HG03442 (cell line): ENCODE results near the gene ITPR1.

Source experiments
- ATAC-seq: cut with Tn5 transposase; IDR thresholded peaks from one replicate; pipeline ENCODE4 v1.9.1; 2021; ENCODE audit warnings: mild to moderate bottlenecking, moderate library complexity; ENCODE audit not compliant: unreplicated experiment

ITPR1 gene

GRCh38 chr3:4735243-4735642 lies 242.1 kb downstream of the ITPR1 start:
- no peak for ATAC-seq

DNA sequence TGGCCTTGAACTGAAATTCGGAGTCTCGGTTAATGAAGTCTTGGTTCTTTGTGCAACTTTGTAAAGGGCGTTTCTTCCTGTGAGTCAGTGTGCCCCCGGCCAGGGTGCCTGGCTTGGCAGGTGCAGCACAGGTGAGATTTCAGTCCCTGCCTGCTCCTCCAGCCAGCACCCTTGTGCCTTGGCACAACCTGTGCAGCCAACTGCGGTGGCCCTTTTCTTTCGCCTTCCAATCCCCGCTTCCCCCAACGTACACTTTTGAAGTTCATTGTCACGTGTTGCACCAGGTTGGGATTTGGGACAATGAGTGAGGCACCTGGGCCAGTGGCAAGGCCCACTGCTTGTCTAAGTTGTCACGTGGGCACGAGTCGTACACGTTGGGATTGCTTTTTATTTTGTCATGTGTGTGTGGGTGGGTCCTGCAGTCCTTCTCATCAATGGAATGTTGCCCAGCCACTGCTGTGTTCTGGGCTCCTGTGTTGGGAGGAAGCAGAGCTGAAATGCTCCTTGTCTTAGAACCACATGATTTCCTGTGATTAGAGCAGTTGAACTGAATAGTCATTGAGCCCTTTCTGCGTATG lies 243.2 kb downstream of the ITPR1 start:
- no peak for ATAC-seq

GRCh38 chr3:4738737-4739274 lies 245.7 kb downstream of the ITPR1 start:
- ATAC-seq = no peak

DNA sequence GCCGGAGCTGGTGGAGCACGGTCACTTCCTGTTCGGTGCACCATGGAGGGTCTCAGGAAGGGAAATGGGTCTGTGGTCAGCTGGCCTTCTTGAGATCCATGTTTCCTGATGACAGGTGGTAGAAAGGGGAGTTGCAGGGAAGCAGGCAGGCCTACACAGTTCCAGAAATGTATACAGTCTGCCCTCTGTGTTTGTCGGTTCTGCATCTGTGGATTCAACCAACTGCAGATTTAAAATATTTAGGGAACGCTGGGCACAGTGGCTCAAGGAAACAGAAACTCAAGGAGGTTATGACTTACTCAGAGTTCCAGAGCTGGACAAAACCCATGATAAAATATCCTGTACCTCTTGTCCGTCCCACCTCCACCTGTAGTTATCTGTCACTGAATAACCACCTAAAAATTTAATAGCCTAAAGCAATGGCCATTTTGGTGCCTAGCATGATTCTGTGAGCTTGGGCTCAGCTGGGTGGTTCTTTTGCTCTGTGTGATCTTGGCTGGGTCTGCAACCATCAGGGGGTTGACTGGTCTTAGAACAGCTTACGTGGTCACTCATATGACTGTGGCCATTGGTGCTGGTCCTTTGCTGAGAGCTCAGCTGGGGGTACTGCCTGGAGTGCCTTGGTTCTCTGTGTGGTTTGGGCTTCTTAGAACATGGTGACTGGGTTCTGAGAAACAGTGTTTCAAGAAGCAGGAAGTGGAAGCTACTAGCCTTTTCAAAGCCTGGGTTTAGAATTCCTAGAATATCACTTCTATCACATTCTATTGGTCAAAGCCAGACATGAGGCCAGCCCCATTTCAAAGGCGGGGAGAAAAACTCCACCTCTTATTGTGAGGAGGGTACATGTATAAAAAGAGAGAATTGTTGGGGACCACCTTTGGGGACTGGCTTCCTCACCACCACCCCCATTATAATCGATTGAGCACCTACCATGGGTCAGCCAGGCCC lies 246.4 kb downstream of the ITPR1 start:
- ATAC-seq = no peak

DNA sequence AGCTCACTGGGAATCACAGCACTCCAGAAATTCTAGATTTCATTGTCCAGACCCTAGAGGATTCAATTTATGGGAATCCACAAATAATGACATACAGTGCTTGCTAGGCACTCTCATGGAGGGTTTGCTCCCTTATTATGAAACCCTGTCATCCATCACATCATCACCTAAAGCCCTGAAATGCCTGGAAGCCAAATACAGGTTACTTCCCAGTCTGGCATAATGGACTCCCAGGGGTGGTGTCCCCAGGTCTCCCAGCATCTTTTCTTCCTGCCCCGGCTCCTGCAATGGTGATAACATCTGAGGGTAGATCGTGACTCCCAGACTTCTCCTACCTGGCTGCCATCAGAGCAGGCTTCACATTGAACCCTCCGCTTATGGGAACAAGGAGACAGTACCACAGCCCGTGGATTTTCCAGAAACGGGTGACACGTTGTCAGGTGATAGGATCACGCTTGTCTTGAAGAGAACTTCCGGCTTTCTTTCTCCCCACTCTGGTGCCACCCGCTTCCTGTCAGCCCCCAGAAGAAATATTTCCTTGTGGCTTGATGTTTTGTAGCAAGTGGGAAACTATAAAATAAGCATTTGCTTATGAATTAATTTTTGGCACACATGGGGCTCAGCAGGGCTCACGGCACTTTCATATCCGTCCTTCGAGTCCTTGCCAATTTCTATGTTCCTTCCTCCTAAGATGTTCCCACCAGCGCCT lies 247.4 kb downstream of the ITPR1 start:
- ATAC-seq = no peak

DNA sequence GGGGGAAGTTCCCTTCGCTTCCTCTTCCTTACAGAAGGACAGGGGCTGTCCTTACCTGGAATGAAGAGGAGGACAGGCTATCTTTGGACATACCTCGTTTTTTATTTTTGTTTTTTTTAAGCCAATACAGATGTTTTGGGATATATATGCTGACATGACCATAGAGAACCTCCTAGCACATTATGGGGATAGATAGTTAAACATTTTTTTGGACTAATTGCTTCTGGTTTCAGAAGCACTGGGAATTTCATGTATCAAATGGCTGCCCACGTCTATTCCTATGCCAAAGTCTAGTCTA lies 247.9 kb downstream of the ITPR1 start:
- ATAC-seq = no peak

DNA sequence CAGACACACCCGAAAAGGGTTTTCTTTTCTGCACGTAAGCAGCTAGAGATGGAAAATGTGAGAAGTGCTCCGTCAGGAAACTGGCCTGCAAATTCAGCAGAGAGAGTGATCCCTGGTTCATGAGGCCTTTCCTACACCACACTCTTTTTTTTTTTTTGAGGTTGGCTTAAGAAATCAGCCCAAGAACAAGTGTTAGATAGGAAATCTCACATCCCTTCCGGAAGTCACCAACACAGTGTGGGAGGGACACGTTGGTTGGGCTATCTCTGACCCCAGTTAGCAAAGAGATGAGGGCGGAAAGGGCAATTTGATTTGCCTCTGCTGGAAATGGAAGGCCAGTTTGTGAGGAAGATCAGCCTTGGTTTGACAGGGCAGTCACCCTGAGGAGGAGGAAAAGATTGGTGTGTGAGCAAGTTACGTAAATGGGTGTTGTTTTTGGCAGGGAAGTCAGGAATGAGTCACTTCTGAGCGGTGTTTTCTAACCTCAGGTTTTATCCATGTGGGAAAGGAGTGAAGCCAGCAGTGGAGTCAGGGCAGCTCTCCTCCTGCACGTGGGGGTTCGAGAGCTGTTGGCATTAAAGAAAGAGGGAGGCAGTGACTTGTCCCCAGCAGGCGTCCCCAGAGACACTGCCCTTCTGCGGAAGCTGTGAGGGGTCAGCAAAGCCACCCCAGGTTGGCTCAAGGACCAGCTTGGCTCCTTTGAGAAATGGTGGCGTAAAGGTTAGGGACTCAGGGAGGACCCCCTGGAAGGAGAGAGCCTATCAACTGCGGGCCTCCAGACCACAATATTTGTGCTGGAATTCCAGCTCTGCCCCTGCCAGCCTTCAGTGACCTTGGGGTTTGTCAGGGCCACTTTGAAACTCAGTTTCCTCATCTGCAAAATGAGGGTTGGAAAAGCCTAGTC lies 248.5 kb downstream of the ITPR1 start:
- no peak for ATAC-seq

- ATAC-seq = no peak
Measured at GRCh38 chr3:4742359-4742758, 249.2 kb downstream of the ITPR1 start.

- no peak for ATAC-seq
Measured at GRCh38 chr3:4743371-4743770, 250.2 kb downstream of the ITPR1 start.

- no peak for ATAC-seq
Measured at GRCh38 chr3:4744405-4745234, 251.5 kb downstream of the ITPR1 start.

DNA sequence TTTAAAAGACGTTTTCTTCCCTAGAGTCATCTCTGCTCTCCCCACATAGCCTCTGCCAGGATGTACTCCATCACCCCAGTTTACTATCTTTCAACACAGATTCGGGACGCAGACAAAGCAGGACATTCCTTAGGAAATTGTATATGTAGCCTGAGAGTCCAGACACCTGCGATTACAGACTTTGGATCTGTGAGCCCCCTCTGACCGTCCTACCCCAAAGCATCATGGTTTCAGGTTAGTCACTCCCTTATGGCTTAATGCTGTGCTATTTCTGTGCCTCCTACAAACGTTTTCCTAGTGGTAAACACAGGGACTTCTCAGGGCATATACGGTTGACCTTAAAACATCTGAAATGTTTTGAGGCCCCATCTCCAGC lies 252.1 kb downstream of the ITPR1 start:
- ATAC-seq = no peak

DNA sequence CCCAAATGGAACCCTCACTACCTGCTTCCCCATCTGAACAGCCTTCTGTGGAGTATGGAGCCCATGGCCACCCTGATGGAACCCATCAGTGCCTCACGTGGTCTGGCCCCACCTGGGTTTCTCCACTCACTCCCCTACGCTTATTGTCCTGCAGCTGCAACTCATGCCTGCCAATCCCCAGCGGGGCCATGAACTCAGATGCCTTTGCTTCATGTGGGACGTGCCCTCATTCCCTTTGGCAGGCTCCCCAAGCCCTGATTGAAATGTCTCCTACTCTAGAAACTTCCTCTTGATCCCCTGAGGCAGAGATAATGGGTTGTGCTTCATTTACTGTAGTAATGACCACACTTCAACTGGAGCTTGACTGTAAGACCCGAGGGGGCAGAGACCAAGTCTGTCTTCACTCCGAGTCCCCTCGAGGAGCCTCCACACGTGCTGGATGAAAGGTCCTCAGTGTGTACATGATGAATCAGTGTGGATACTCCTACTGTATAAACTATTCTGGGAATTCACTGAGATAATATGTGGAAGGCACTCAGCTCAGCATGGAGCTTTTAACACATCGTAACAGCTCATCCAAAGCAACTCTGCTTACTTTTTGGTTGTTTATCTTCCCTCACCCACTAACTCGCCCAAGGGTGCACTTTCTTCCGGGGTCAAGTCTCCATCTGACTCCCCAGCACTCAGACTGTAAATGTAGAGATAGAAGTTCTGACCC lies 253.3 kb downstream of the ITPR1 start:
- no peak for ATAC-seq

DNA sequence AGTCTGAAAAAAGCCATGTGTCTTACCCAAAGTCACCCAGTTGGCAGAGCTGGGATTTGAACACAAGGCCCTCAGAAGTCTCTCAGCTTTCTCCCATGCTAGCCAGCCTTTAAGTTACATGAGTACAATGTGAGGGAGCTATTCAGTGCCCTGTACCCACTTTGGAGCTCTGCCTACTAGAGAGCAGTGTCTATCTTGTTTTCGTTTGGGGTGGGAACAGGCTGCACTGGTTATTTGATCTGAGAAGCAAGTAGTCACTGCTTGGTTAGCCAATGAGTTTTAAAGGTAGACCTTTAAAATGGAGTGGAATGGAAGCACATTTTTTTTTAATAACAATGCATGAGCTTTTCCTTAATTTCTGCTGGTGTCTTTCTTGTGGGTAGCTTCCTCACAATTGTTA lies 255.0 kb downstream of the ITPR1 start:
- ATAC-seq = no peak

- peak; percentile 47 for ATAC-seq
Measured at GRCh38 chr3:4748701-4749378, 255.7 kb downstream of the ITPR1 start.

DNA sequence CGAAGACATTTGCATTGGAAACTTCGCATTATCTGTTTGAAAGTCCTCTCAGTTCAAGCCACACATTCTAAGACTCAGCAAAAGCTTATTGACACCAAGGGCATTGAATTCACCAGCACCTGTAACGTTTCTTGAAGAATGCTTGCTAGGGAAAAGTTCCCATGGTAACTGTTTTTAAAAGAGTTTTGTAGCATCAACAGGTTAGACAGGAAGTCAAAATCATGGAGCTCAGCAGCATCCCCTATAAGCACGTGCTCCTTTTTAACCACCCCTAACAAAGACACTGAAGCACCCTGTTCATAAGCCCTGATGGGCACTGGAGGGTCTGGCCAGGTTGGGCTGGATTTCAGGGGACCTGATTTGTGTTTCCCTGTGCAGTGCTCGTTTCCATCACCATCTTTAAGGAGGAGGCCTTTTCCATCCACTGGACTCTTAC lies 256.4 kb downstream of the ITPR1 start:
- peak; percentile 16 for ATAC-seq

GRCh38 chr3:4750306-4750968 lies 257.3 kb downstream of the ITPR1 start:
- no peak for ATAC-seq

DNA sequence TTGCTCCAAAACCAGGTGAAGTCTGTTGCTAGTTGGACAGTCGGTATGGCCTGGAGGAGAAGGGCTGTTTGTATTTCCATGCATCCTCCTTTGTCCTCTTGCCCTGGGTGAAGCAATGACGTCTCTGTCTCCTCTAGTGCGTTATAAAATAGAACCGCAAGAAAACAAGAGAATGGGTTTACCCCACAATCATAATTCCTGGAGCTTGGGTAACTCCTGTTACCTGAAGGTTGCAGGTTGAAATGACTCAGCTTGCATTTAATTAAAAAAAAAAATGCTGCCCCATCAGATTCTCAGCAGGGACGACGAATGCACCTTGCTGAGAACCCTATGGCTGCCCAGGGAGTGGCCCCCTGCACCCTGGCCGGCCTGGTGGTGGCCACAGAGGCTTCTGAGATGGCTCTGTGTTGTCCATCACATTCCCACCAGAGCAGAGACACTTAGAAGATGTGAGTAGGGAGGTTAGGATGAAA lies 257.9 kb downstream of the ITPR1 start:
- no peak for ATAC-seq
